Sigmoid colon (tissue), 7 donors: ENCODE measurements around the gene BBX. TPM values are rescaled to one million over a fixed set of nuclear protein-coding genes. Genes with fewer than 3 reads are reported as not detected.

Source experiments
- DNase-seq: peaks from one replicate; pipeline ENCODE4 v3.0.0-alpha.2; 2019
- H3K27ac ChIP-seq, 4 donors: fragments of 200-600 bp; sonication (generic); one replicate each; pipeline ENCODE4 v1.5.1; 2016 to 2019; ENCODE audit warnings: mild to moderate bottlenecking in 1 of 4
- H3K27me3 ChIP-seq, 3 donors: fragments of 200-600 bp; sonication (generic); one replicate each; pipeline ENCODE4 v1.5.1; 2019; ENCODE audit warnings: mild to moderate bottlenecking in 1 of 3
- H3K36me3 ChIP-seq, 4 donors: fragments of 200-600 bp; sonication (generic); one replicate each; pipeline ENCODE4 v1.5.1; 2016 to 2019
- H3K4me1 ChIP-seq, 4 donors: fragments of 200-600 bp; sonication (generic); one replicate each; pipeline ENCODE4 v1.5.1; 2017 to 2019
- H3K4me3 ChIP-seq, 4 donors: fragments of 200-600 bp; sonication (generic); one replicate each; pipeline ENCODE4 v1.5.1; 2017 to 2019; ENCODE audit warnings: mild to moderate bottlenecking in 2 of 4, moderate library complexity in 1 of 4
- H3K9me3 ChIP-seq, 4 donors: fragments of 200-600 bp in 3 of 4; sonication (generic) in 3 of 4; one replicate each; pipeline versions ENCODE4 v1.5.1 to v1.6.1; 2013 to 2019
- CTCF ChIP-seq, 4 experiments: fragments of 450-650 bp in 3 of 4; fragments of 200-600 bp in 1 of 4; IDR thresholded peaks; one replicate each; pipeline ENCODE4 v1.5.1; 2016 to 2019; ENCODE audit warnings: antibody characterized with exemption in 4 of 4, mild to moderate bottlenecking in 3 of 4, moderate library complexity in 2 of 4
- EP300 ChIP-seq, 4 donors: sonication (generic); formaldehyde crosslinking; IDR thresholded peaks; one replicate each; pipeline ENCODE4 v1.6.1; 2017; ENCODE audit warnings: antibody characterized with exemption in 4 of 4
- POLR2A ChIP-seq, 2 donors: fragments of 450-650 bp; IDR thresholded peaks; one replicate each; pipeline ENCODE4 v1.6.1; 2016; ENCODE audit warnings: antibody characterized with exemption in 2 of 2, mild to moderate bottlenecking in 2 of 2, moderate library complexity in 2 of 2
- POLR2AphosphoS5 ChIP-seq, 4 donors: sonication (generic); formaldehyde crosslinking; IDR thresholded peaks; one replicate each; pipeline ENCODE4 v1.6.1; 2017; ENCODE audit warnings: antibody characterized with exemption in 4 of 4
- WGBS, 2 donors: extraction: QIAGEN DNeasy Blood & Tissue Kit; methylation state at CpG; one replicate each; pipeline ENCODE4 v1.1.7; 2013; 5-methylcytosine and 5-hydroxymethylcytosine counted together
- intact Hi-C: fragments of 100-400 bp; cut with DNase I; formaldehyde crosslinking; loops from one replicate; pipeline ENCODE4 v1.15.1; 2023
- polyA plus RNA-seq, 3 donors: library from polyadenylated mRNA; stranded (reverse); fragments of 200-250 nt; gene quantifications; one replicate each; pipeline ENCODE4 v1.2.3, GENCODE V29; 2013
- total RNA-seq, 4 donors: library from RNA; depleted of rRNA; stranded (reverse); fragments of >200 nt; gene quantifications; one replicate each; pipeline ENCODE4 v1.1.0, GENCODE V29; 2016
- donor health status: healthy with polysubstance abuse.
- donor health status: Bipolar disorder and iron deficiency.
- donor health status: healthy.

BBX gene
- total and polyA plus RNA-seq, 7 donors, result 3.0 to 93.3 (median 71.1) TPM

GRCh38 chr3:107791450-107791849 is 268.7 kb downstream of the BBX start:
- Histone ChIP-seq H3K27ac (no peak overlapping the region), H3K4me3 (no peak overlapping the region), H3K9me3 (no peaks in the 10 kb centered on the region), H3K36me3 (peaks cover 0 to 26% (median 0%) of the 10 kb centered on the region in 4 donors), H3K4me1 (no peaks in the 10 kb centered on the region), H3K27me3 (no peaks in the 10 kb centered on the region)
- WGBS, 2 donors, result 93% methylated on average over 7 of the region's 7 CpGs
- no peak for DNase-seq
- TF ChIP-seq CTCF (IDR thresholded peaks at IDR 0.05) (no peak), POLR2AphosphoS5 (IDR thresholded peaks at IDR 0.05) (no peak), POLR2A (IDR thresholded peaks at IDR 0.05) (no peak), EP300 (IDR thresholded peaks at IDR 0.05) (no peak)
- intact Hi-C loops, result no loop called here

GRCh38 chr3:107794664-107795443 is 272.1 kb downstream of the BBX start:
- WGBS, 2 donors, result 89 to 91% methylated on average over 8 of the region's 8 CpGs
- no peaks in the 10 kb centered on the region for H3K9me3 ChIP-seq
- no peaks in the 10 kb centered on the region for H3K27me3 ChIP-seq
- TF ChIP-seq CTCF (IDR thresholded peaks at IDR 0.05) (peak in 2 of 4 experiments; percentile 10 to 27), POLR2AphosphoS5 (IDR thresholded peaks at IDR 0.05) (no peak)
- H3K4me1 ChIP-seq, result peaks cover 0 to 9% (median 0%) of the 10 kb centered on the region in 4 donors
- intact Hi-C loops, result no loop called here
- H3K4me3 ChIP-seq, result no peak overlapping the region
- peak overlapping the region in 2 of 4 donors; percentile 9 to 29 for H3K27ac ChIP-seq
- DNase-seq, result no peak
- peaks cover 0 to 29% (median 4%) of the 10 kb centered on the region in 4 donors for H3K36me3 ChIP-seq

- H3K9me3 ChIP-seq, result no peaks in the 10 kb centered on the region
- peaks cover 0 to 29% (median 4%) of the 10 kb centered on the region in 4 donors for H3K36me3 ChIP-seq
- TF ChIP-seq POLR2AphosphoS5 (IDR thresholded peaks at IDR 0.05) (no peak), CTCF (IDR thresholded peaks at IDR 0.05) (no peak), POLR2A (IDR thresholded peaks at IDR 0.05) (no peak), EP300 (IDR thresholded peaks at IDR 0.05) (no peak)
- 89 to 91% methylated on average over 3 of the region's 3 CpGs for WGBS, 2 donors
- no peaks in the 10 kb centered on the region for H3K27me3 ChIP-seq
- DNase-seq, result no peak
- intact Hi-C loops, result no loop called here
- H3K4me3 ChIP-seq, result no peak overlapping the region
- peak overlapping the region in 1 of 4 donors; percentile 29 for H3K27ac ChIP-seq
- peaks cover 0 to 9% (median 0%) of the 10 kb centered on the region in 4 donors for H3K4me1 ChIP-seq
Observed at GRCh38 chr3:107795514-107796094, 272.8 kb downstream of the BBX start.

GRCh38 chr3:107796791-107797190 is 274.0 kb downstream of the BBX start:
- no peak for DNase-seq
- Histone ChIP-seq H3K27ac (no peak overlapping the region), H3K27me3 (no peaks in the 10 kb centered on the region), H3K4me3 (no peak overlapping the region), H3K36me3 (peaks cover 3 to 29% (median 8%) of the 10 kb centered on the region in 4 donors), H3K9me3 (no peaks in the 10 kb centered on the region), H3K4me1 (peaks cover 0 to 9% (median 0%) of the 10 kb centered on the region in 4 donors)
- intact Hi-C loops, result no loop called here
- TF ChIP-seq EP300 (IDR thresholded peaks at IDR 0.05), result no peak
- TF ChIP-seq POLR2A (IDR thresholded peaks at IDR 0.05), result no peak

- WGBS, 2 donors, result 97 to 98% methylated on average over 1 of the region's 1 CpG
- Histone ChIP-seq H3K27ac (no peak overlapping the region), H3K27me3 (no peaks in the 10 kb centered on the region), H3K4me1 (peaks cover 0 to 9% (median 0%) of the 10 kb centered on the region in 4 donors), H3K36me3 (peaks cover 11 to 36% (median 15%) of the 10 kb centered on the region in 4 donors), H3K9me3 (no peaks in the 10 kb centered on the region), H3K4me3 (no peak overlapping the region)
- TF ChIP-seq CTCF (IDR thresholded peaks at IDR 0.05) (no peak), POLR2AphosphoS5 (IDR thresholded peaks at IDR 0.05) (no peak), EP300 (IDR thresholded peaks at IDR 0.05) (no peak), POLR2A (IDR thresholded peaks at IDR 0.05) (no peak)
- no peak for DNase-seq
- intact Hi-C loops, result no loop called here
Observed at GRCh38 chr3:107797586-107797985, 274.8 kb downstream of the BBX start.
